Measurements from ENCODE around the gene RHOH.

The RHOH gene

GRCh38 chr4:40190465-40190864 is 6.4 kb upstream of the RHOH start:
- no peak for DNase-seq

GRCh38 chr4:40190880-40191815 is 5.7 kb upstream of the RHOH start:
- DNase-seq: no peak

GRCh38 chr4:40192114-40193015 is 4.5 kb upstream of the RHOH start:
- DNase-seq: no peak

- no peak for DNase-seq
These were observed 3.7 kb upstream of the RHOH start for GRCh38 chr4:40193016-40193571.

GRCh38 chr4:40193578-40193977 is 3.3 kb upstream of the RHOH start:
- DNase-seq: no peak

- DNase-seq: no peak
These were observed 2.1 kb upstream of the RHOH start for GRCh38 chr4:40194602-40195161.

GRCh38 chr4:40195182-40196177 is 1.4 kb upstream of the RHOH start:
- no peak for DNase-seq

GRCh38 chr4:40196272-40196671 is 559 bp upstream of the RHOH start:
- DNase-seq: no peak

GRCh38 chr4:40197879-40198689 is 1.3 kb downstream of the RHOH start:
- no peak for DNase-seq

GRCh38 chr4:40199179-40199670 is 2.4 kb downstream of the RHOH start:
- no peak for DNase-seq

GRCh38 chr4:40199999-40200874 is 3.4 kb downstream of the RHOH start:
- no peak for DNase-seq

GRCh38 chr4:40200875-40201801 is 4.3 kb downstream of the RHOH start:
- DNase-seq: no peak

GRCh38 chr4:40201898-40202297 is 5.1 kb downstream of the RHOH start:
- DNase-seq: no peak

GRCh38 chr4:40202474-40202873 is 5.6 kb downstream of the RHOH start:
- DNase-seq: no peak

- DNase-seq: no peak
These were observed 7.9 kb downstream of the RHOH start for GRCh38 chr4:40204507-40205258.

- DNase-seq: no peak
These were observed 8.7 kb downstream of the RHOH start for GRCh38 chr4:40205259-40206198.

GRCh38 chr4:40206426-40206825 is 9.6 kb downstream of the RHOH start:
- DNase-seq: no peak
